Kidney glomerular epithelial cell (primary cell): ENCODE results near the gene MAP3K10.

Experiments
- DNase-seq: peaks from one replicate; lab custom pipeline; 2025; lab: John Stamatoyannopoulos, UW

MAP3K10 gene

DNA sequence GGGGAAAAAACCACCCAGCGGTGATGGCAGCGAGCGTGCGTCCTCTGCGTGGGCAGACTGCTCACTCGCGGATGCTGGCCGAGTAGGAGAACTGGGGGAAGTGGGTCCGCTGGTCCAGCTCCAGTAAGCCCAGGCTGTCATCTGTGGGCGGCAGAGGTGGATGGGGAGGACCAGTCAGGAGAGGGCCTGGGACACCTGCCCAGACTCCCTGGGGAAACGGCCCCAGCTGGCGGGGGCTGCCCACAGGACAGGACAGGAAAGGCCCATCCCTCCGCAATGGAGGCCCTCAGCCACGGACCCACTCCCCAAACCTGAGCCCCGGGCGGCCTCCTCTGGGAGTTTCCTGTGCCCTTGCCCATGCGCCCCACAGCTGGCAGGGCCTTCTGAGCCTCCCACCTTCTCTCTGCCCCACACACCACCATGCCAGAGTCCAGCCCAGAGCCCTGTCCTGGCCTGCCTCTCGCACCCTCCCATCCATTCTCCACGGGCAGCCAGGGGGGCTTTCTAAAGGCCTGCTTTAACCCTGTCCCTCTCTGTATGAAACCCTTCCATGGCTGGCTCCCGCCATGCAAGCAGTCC is 42.7 kb downstream of the MAP3K10 start:
- no peak for DNase-seq

- no peak for DNase-seq
Measured at GRCh38 chr19:40234429-40235237, 43.4 kb downstream of the MAP3K10 start.

DNA sequence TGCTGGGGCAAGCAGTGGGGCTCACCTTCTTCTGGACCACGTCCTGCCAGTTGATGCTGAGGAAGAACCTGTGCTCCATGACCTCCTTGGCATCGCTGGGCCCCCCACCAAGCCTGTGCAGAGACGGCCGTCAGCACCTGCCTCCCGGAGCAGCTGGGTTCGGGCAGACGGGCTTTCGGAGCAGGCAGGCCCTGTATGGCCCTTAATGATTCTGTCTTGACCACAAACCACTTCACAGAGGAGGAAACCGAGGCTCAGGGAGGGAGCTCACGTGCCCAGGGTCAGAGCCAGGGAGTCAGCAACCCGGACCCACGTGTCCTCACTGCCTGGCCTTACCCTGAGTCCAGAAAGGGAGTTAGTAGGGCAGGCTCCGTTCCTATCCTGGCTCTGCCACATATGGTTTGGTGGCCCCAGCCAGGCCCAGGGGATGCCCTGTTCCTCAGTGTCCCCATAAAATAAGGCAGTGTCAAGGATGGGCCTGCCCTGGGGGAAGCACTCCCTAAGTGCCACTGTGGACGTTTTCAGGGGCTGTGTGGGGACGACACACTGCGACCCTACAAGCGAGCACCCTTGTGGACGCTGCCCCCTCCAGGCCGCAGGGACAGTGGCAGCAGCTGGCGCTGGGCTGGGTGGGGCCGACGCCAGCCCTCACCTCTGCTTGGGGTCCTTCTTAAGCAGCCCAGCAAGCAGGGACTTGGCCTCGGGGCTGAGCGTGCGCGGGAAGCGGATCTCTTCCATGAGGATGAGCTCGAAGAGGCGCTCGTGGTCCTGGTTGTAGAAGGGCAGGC is 44.2 kb downstream of the MAP3K10 start:
- DNase-seq = no peak

- DNase-seq = no peak
Measured at GRCh38 chr19:40236026-40236355, 44.8 kb downstream of the MAP3K10 start.

DNA sequence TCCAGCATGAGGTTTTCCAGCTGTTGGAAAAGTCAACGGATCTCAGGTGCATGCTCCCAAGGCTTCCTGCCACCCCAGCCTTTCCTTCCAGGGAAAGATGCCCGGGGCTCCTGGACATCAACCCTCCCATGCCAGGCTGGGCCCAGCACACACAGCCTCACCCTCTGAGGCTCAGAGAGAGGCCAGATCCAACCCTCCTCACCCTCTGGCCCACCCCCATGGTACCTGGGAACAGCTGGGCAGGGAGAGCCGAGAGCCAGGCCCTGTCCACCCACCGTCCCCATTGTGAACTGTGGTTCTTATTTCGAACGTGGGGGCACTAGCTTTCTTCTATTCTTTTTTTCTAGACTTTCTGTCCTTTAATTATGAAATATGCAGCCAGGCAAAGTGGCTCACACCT is 45.1 kb downstream of the MAP3K10 start:
- no peak for DNase-seq

DNA sequence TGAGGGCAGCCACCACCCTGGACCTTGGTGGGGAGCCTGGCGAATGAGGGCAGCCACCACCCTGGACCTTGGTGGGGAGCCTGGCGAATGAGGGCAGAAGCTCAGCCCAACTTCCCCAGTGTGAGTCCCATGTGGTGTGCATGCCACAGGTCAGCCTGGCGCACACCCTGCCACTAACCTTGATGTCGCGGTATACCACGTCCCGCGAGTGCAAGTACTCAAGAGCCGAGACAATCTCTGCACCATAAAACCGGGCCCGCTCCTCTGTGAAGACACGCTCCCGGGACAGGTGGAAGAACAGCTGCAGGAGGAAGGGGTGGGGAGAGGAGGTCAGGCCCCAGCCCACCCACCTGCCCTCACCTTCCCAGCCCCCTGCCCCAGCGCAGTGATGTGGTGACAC is 46.6 kb downstream of the MAP3K10 start:
- DNase-seq = no peak

DNA sequence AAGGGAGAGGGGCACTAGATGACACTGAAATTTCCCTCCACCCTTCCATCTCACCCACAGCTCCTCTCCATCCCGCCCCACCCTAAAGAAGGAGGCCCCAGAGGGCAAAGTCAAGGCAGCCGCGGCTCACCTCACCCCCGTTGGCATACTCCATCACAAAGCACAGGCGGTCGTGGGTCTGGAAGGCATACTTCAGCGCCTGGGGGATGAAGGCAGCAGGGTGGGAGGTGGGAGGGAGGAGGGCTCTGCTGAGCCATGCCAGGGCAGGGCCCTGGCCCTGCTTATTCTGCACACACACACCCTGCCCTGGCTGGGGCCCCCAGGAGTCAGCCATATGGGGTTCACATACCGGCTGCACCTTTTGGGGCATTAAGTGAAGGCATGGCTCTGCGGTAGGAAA is 47.5 kb downstream of the MAP3K10 start:
- no peak for DNase-seq

DNA sequence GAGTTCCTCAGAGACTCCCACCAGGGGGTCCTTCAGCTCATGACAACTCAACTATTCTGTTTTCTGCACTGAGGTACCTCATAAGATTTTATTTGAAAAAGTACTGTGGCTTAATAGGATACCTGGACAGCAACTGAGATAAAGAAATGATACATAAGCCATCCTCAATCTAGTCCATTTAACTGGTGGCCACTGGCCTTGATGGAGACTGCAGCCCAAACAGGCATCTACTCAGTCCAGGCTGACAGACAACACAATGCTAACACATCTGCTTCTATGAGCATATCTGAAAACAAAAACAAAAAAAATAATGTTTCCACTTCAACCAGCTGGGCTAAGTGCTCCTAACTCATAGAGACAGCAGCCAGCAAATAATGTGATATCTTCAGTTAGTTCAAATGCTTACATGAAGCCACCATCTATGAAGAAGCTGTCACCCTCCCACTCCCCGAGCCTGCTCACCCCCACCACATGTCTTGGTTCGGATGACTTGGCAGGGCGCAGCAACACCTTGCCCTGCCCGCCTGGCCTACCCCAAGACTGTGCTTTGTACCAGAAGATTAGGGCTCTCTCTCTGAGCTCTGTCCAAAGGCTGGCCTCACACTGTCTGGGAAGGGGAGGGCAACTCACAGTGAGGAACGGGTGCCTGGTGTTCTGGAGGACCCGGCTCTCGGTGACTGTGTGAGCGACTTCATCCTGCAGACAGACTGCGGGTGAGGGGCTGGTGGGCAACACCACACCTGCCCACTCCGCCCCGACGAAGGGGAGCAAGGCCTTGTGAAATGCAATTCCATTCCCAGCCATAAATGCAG is 48.4 kb downstream of the MAP3K10 start:
- DNase-seq = no peak

GRCh38 chr19:40240332-40240731 is 49.1 kb downstream of the MAP3K10 start:
- DNase-seq = no peak

GRCh38 chr19:40241125-40241808 is 50.0 kb downstream of the MAP3K10 start:
- no peak for DNase-seq

GRCh38 chr19:40241809-40242384 is 50.7 kb downstream of the MAP3K10 start:
- no peak for DNase-seq

DNA sequence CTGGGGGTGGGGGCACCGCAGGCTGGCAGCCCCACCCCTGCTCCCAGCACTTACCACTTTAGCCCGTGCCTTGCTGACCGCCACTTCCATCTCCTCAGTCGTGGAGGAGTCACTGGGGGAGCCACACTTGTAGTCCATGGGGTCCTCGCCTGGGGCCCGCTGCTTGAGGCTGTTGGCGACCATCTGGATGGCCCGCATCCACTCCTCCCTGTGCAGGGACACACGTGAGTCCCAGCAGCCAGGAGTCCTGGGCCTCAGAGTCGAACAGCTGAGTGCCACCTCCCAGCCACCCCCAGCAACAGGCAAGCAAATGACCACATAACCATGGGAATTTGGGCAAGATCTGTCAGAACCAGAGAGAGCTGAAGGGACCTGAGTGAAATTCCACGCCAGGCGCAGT is 51.3 kb downstream of the MAP3K10 start:
- DNase-seq = no peak

GRCh38 chr19:40243181-40243580 is 52.0 kb downstream of the MAP3K10 start:
- DNase-seq = no peak

DNA sequence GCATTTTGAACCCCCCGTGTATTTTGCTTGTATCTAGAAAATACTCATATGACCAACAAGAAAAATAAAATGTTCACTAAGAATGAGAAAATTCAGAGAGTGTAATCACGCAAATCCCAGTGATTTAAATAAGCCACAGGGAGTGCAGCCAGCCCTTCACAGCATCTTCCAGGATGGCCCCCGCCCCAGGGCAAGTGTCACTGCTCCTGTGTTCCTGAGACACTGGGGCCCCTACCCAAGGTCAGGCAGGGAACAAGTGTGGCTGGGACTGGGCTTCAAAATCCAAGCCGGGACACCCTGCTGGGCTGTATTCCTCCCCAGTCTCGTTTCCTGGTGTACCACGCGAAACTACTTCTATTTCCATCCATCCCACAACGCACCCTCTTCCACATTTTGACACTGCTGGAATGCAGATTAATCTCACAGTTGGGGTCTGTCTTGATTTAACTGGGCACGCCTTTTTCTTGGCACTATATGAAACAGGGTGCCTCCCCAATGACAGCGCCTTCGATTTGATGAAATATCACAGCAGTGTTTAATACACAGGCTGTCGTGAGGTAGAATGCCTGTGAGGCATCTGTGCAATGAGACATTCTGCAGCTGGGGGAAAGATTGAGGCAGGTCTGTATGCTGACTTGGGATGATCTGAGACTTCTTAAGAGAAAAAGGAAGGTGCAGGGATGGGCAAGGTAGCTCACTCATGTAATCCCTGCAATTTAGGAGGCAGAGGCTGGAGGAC is 53.5 kb downstream of the MAP3K10 start:
- no peak for DNase-seq

DNA sequence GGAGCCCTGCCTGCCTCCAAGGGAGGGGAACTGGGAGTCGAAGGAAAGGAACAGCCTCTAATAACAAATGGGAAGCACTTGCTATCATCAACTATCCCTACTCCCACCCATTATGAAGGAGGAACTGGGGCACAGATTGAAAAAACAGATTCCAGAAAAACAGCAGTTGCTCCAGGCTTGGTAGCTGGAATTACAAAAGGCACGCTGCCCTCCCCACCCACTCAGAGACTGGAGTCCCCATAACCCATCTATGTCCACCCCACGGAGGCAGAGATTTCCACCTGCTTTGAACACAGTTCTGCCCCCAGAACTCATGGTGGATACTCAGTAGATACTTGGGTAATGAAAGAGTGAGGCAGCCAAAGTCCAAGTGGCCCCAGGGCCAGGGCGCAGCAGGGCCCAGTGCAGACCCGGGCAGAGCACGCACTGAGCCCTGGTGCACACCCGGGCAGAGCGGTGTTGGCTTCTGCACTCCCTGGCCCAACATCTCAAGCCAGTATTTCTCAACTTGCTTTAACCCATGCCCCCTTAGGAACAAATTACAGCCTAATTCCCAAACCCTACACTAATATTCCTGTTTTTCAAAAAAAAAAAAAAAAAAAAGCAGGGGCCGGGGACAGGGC is 54.4 kb downstream of the MAP3K10 start:
- DNase-seq = no peak

GRCh38 chr19:40246292-40247073 is 55.3 kb downstream of the MAP3K10 start:
- DNase-seq = no peak

- no peak for DNase-seq
Measured at GRCh38 chr19:40247178-40247577, 56.0 kb downstream of the MAP3K10 start.

DNA sequence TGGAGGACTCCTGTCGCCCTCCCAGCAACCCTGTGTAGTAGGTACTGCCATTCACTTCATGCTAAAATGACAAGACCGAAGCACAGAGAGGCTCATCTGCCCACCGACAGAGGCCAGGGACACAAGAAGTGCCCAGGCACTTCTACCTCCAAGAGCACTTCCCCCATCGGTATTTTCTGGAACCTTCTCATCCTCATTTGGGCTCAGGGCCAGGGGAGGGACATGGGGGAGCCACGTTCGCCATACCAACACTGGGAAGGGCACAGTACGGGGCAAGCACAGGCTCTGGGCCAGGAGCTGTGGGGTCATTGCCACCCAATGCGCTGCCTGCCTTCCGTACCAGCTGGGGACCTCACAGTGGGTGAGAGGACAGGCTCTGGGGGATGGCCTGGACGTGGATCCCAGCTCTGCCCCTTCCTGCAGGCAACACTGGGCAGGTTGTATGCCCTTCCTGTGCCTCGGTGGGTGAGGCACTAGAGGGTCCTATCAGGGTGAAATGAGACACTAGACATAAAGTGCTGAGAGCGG is 56.6 kb downstream of the MAP3K10 start:
- DNase-seq = no peak

DNA sequence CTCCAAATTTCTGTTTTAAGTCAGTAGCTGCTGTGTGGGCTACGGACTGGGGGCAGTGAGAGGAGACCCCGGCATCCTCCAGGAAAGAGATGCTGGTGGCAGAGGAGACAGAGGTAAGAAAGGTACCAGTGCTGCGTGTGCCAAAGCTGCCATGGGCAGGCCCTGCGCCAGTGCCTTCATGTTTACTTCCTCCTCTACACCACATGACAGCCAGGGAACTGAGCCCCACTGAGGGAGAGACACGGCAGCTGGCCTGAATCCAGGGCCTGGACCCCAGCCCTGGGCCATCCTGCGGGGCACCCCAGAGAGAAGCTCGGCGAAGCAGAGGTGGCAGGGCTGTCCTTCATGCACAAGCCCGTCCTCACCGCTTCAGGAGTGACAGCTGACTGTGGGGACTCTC is 58.0 kb downstream of the MAP3K10 start:
- DNase-seq = no peak
